GM21381 (cell line): ENCODE results near the gene ANKS1B.
"Not testable (repeated sequence)": the region's sequence is repeated elsewhere in the genome, so short reads cannot be mapped to it uniquely, and the experiment has no call there.

Experiments used
- ATAC-seq: cut with Tn5 transposase; IDR thresholded peaks from one replicate; pipeline ENCODE4 v1.9.1; 2021; ENCODE audit warnings: mild to moderate bottlenecking, moderate library complexity; ENCODE audit not compliant: unreplicated experiment

Gene ANKS1B

GRCh38 chr12:99035803-99036202, 948.9 kb downstream of the ANKS1B start:
- no peak for ATAC-seq

- not testable (repeated sequence) for ATAC-seq
These were observed 950.5 kb downstream of the ANKS1B start for GRCh38 chr12:99034201-99034600.

GRCh38 chr12:99029511-99030271, 955.0 kb downstream of the ANKS1B start:
- no peak for ATAC-seq

GRCh38 chr12:99027461-99027860, 957.3 kb downstream of the ANKS1B start:
- ATAC-seq: no peak

GRCh38 chr12:99027055-99027393, 957.7 kb downstream of the ANKS1B start:
- ATAC-seq: no peak

GRCh38 chr12:99026332-99027054, 958.2 kb downstream of the ANKS1B start:
- no peak for ATAC-seq

GRCh38 chr12:99024870-99025269, 959.9 kb downstream of the ANKS1B start:
- ATAC-seq: no peak

GRCh38 chr12:99024191-99024590, 960.5 kb downstream of the ANKS1B start:
- no peak for ATAC-seq

GRCh38 chr12:99020871-99021270, 963.9 kb downstream of the ANKS1B start:
- ATAC-seq: no peak

GRCh38 chr12:99019798-99020197, 964.9 kb downstream of the ANKS1B start:
- ATAC-seq: no peak

- ATAC-seq: no peak
These were observed 966.8 kb downstream of the ANKS1B start for GRCh38 chr12:99017971-99018370.

GRCh38 chr12:99009654-99010296, 975.0 kb downstream of the ANKS1B start:
- ATAC-seq: no peak

- ATAC-seq: no peak
These were observed 979.1 kb downstream of the ANKS1B start for GRCh38 chr12:99005601-99006000.

GRCh38 chr12:99004799-99005466, 979.8 kb downstream of the ANKS1B start:
- ATAC-seq: no peak

- ATAC-seq: no peak
These were observed 982.0 kb downstream of the ANKS1B start for GRCh38 chr12:99002731-99003130.

GRCh38 chr12:99002156-99002555, 982.6 kb downstream of the ANKS1B start:
- ATAC-seq: no peak

GRCh38 chr12:98999559-98999958, 985.2 kb downstream of the ANKS1B start:
- no peak for ATAC-seq

- ATAC-seq: peak; percentile 93
These were observed 985.9 kb downstream of the ANKS1B start for GRCh38 chr12:98998697-98999299.

GRCh38 chr12:98997899-98998298, 986.8 kb downstream of the ANKS1B start:
- ATAC-seq: no peak

- no peak for ATAC-seq
These were observed 994.1 kb downstream of the ANKS1B start for GRCh38 chr12:98990648-98991047.

- ATAC-seq: no peak
These were observed 999.6 kb downstream of the ANKS1B start for GRCh38 chr12:98985156-98985555.
